GM21619 (cell line): ENCODE measurements around the gene CYP19A1.

Experiments used
- ATAC-seq: cut with Tn5 transposase; IDR thresholded peaks from one replicate; pipeline ENCODE4 v1.9.1; 2021; ENCODE audit not compliant: unreplicated experiment

Gene CYP19A1

DNA sequence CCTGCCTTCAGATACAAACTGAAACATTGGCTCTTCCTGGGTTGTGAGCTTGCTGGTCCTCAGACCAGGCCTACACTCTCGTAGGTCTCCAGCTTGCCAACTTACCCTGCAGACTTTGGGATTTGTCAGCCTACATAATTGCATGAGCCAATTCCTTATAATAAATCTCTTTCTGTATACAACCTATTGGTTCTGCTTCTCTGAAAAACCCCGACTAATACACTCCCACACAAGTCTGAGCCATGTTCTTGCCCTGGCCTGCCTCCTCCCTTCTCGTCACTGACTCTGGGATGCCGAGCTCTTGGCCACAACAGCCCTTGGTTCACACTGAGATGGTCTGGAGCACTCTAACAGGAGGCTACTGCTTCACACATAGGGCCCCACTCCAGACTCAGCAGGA, 9.5 kb downstream of the CYP19A1 start:
- ATAC-seq, result no peak

DNA sequence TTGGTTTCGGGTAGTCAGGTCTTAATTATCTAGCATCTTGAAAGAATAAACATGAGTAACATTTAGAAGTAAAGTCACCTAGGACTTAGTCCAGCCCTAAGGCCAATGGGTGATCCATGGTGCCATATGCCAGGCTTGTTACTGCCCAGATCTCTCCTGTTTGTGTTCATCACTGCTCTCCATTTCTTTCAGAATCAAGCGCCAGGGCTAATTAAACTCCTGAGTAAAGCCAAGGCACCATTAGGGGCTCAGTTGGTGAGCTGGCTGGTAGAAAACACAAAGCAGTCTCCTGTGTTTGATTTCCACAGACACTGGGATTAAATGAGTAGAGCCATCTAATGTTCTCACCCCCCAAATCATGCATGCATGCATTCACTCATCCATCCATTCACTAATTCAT, 11.3 kb downstream of the CYP19A1 start:
- ATAC-seq, result no peak

DNA sequence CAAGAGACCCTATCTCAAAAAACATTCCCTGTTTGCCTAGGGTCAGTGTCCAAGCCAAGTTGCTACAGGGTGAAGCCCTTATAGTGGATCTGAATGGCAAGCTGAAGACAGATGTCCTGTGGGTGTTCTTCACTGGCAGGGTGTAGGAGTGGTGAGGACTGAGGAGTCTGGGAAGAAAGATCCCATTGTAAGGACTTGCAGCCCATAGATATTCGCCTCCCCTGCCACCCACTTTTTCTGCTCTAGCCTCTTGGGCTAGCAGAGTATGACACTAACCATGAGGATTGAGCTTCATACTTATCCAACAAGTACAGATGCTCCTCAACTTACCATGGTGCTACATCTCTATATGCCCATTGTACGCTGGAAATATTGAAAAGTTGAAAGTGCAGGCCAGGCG, 13.2 kb downstream of the CYP19A1 start:
- ATAC-seq, result no peak

DNA sequence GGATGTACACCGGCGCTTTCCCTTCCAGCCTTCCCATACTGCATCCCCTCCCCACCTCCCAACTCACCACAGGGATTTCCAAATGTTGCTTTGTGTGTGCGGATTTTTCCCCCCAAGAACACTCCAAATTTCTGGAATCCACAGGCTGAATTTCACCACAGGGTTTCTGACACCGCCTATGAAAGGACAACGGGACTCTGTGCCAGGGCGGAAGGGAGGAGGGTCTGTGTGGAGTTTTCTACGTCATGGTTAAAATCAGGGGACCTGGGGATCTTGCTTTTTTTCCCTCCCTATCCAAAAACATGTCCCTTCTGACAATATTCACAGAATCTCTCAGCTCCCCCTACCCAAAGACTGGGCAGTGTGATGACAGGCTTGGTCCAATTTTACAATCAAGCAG, 14.6 kb downstream of the CYP19A1 start:
- ATAC-seq, result no peak

DNA sequence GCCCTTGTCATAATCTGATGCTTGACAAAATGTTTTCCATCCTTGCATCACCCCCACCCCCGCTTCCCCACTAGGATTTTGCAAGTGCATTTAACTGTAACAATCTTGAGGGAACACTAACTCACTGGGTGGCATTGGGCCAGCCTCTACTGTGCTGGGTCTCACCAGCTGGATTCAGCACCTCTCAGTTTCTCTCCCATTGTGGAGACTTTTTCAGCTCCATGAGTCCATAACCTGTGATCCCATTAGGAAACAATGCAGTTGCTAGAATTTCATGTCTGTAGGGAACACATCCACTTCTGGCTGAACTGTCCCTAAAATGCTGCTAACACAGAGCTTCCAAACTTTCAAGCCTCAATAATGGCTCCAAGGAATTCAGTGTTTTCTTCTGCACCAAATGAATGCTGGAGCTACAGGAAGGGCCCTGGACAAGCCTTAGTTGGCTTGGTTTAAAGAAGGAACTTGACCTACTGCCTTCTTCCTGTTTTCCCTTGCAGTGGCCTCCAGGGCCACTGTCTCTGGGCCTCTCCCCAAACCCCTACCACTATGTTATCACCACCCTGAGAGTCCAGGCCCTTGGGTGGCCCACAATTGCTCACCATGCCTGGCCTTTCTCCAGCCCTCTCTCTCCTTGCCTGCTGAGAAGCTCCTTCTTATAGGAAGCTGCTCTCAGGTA, 15.6 kb downstream of the CYP19A1 start:
- no peak for ATAC-seq

DNA sequence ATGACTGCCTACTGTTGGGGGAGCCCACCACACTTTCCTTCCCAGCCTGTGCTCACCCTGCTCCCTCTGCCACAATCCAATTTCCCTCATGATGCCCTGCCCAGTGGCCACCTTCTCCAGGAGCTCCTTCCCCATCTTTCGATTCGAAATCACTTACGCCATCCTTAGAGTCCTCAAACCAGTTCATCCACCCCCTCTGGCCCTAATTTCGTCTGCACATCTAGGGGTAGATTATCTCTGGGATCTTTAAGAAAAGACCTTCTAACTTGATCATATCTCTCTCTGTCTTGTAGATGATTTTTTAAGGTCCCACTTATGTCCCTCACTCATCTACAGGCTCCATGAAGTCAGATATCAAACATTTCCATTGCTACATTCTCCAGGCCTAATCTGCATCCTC, 17.1 kb downstream of the CYP19A1 start:
- ATAC-seq, result no peak

DNA sequence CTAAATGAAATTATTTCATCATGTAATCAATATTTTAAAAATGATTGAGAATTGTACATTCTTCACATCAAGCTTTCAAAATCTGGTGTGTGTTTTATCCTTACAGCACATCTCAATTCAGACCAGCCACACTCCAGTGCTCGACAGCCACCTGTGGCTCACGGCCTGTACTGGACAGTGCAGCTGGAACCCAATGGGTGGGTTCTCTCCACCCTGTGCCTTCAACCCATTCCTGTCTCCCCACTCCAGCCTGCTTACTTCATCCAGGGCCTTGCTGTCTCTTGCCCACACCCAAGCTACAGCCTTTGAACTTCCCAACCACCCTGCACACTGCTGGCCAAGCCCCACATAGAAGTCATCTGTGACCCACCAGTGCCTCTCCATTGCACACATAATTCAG, 17.6 kb downstream of the CYP19A1 start:
- no peak for ATAC-seq

DNA sequence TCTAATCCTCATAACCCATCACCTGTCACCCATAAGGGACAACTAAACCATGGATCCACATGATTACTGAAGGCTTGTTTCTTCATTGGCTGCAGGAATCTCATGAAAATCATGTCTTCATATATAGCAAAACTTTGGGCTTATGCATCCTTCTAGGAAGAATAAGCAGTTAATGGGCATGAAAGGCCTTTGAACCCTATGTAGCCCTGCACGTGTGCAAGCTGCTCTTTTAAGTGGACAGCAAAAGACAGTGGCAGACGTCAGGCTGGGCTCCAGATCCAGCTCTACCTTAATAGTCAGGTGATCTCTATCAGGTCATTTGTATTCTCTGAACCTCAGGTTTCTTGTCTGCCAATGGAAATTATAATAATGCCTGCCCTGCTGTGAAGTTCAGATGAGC, 18.9 kb downstream of the CYP19A1 start:
- ATAC-seq, result no peak

DNA sequence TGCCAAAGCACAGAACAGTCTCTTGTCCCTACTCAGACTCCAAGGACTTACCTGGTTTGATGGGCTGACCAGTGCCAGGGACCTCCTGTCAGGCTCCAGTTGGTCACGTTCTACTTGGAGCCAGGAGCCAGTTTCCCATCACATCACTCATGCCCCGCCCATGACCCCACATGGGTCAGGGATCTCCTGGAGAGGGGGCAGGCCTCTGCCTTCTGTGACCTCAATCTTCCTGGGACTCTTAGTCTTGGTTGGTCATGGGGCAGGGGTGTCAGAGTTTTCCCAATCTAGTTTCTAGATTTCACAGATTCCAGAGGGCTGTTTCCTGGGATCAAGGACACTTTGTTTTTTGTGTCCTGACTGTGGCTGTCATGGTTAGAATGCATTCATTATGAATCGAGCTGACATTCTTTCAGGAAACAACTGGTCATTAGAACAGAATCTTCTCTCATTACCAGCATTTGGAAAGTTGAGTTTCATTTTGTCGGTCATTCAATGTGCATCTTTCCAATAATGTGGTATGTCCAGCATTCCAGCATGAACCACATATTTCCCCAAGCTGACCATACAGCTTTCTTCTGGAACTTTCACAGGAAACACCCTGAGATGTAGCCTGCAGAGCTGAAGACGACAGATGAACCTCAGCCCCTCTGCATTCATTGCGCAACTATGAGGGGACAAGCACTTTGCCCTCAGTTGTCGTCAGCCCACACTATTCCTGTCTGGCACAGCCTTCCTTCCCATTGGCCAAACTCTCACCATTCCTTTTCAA, 19.8 kb downstream of the CYP19A1 start:
- no peak for ATAC-seq

DNA sequence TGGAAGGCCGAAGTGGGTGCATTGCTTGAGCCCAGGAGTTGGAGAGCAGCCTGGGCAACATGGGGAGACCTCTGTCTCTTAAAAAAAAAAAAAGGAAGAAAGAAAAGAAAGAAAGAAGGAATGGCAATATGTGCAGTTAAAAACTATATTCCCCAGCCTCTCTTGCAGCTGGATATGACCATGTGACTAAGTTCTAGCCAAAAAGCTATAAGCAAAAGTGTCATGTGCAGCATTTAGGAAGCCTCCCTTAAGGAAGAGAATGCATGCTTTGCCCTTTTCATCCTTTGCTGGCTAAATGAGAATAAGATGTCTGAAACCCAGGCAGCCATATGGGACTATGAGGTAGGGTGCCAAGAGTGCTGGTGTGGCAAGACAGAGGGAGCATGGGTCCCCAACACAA, 21.8 kb downstream of the CYP19A1 start:
- no peak for ATAC-seq

DNA sequence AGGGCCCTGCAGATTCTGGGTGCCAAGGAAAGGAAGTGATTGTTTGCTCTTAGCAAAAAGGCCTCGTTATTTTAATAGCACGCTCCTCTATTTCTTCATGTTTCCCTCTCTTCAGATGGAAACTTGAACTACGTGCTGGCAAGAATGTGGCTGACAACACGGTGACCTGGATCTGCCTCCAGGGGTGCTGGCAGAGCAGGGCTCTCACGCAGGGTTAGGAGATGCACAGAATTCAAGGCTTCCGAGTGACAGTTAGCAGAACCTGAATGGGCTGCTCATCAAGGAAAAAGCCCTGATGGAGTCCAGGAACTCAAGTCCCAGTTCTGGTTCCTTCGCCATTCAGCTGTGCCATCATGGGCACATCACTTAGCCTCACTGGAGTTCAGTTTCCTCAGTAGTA, 22.7 kb downstream of the CYP19A1 start:
- ATAC-seq, result no peak

DNA sequence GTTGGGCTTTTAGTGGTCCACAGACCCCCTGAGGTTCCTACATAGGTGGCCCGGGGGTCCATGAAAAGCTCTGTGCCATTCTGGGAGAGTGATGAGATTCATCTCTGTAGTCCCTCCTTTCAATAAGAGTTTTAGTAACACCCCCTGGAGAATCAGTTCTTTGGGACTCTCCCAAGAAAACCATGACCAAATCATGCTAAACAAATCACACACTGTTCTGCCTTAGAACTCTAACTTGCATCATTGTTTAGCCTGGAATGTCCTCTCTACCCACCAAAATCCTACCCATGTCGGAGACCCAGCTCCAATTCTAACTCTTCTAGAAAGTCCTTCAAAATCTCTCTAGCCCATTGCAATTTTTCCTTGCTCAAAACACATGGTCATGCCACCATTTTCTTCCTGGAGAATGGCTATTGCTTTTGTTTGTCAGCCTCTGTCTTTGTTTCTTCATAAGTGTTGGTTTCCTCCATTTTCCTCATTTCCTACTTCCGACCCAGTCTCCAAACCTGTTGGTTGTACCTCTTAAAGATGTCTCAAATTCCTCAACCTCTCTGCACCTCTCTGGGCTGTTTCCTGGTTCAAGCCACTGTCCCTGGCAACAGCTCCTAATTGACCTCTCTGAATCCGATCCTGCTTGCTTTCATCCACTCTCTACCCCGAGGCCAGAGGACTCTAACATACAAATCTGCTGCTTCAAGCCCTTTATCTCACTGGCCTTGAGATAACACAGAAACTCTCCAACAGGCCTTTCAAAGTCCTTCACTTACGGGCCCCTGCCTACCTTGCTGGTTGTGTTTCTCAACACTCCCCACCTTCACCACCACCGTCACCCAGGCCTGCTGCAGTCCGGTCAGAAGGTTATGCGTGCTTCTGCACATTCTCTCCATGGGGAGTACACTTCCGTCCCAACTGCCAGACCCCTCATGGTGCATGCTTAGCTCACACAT, 23.7 kb downstream of the CYP19A1 start:
- ATAC-seq, result no peak

DNA sequence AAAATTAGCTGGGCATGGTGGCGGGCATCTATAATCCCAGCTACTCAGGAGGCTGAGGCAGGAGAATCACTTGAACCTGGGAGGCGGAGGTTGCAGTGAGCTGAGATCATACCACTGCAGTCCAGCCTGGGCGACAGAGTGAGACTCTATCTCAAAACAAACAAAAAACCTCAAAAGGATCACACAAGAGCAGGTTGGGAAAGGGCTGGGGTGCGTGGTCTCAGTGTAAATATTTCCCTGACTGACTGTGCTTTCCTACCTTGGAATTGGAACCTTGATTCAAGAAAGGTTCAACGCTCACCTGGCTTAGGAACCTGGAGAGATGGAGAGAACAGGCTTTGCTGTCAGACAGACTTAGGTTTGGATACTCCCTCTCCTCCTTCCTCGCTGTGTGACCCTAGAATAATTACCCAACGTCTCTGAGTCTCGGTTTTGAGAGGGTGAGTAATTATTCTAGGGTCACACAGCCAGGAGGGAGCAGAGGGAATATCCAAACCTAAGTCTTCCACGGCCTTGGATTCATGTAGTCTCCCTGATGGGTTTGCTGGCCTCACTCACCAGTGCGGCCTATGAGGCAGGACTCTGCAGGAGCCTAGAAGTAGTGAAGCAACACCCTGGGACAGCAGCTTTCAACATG, 24.6 kb downstream of the CYP19A1 start:
- no peak for ATAC-seq

DNA sequence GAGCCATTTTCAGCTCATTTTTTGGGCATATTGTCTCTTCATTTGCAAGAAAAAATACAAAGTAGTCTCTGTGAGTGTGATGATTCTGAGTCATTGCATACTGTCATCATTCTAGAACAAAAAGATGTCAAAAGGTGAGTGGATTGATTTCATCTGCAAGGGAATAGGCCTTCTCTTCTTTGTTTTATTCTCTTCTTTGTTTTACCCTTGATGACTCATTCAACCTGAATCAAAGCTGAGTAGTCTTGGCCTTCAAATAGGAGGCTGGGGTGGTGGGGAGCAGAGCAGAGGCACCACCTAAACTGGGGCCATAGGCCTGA, 25.4 kb downstream of the CYP19A1 start:
- ATAC-seq, result no peak

DNA sequence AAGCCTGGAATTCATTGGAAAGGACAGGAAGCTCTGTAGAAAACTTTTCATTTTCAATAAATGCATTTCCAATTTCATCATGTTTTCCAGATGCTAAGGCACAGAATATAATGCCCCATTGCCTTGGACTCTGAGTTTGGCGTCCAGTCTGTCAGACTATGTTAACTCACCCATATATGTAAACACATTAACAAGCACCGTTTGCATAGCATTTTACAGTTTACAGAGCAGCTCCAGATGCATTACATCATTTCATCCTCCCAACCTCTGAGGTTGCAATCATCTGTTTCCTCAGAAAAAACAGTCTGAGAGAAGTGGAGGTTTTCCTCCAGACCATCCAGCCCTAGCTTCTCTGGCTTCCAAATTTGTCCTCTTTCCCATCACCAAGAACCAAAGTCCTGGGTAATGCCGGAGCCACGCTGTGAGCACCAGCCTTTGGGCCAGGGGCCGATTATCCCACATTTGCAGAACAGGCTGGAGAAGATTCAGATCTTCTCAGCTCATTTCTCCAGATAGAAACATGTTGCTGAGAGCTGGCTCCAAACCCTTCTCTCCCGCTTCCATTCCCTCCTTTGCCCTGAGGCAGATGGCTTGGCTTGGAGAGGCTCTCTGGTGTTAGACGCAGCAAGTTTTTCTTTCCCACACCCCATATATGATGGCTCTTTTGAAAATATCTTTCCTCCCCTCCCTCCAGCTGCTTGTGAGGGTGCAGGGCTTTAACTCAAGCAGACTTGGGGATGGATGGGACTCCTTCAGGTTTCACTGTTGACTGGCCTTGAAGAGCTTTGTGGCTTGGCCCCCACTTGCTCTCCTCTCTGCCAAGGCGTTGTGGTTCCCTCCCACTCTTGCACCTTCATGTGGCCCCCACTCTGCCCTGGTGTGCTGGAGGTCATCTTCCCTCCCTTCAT, 26.0 kb downstream of the CYP19A1 start:
- no peak for ATAC-seq

DNA sequence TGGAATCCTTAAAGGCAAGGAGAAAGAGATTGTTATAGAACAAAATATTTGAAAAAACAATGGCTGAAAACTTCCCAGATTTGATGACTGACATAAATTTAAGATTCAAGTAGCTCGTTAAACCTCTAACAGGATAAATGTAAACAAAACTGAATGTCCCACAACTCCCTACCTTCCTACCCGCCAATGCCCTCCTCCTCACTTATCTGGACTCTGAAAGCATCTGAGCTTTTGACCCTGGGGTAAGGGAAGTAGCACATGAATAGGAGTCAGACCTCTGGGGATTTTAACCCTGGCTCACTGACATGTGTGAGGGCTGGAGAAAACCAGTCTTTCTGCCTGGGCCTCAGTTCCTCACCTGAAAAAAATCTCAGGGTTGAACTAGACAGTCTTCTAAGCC, 26.9 kb downstream of the CYP19A1 start:
- ATAC-seq, result no peak

DNA sequence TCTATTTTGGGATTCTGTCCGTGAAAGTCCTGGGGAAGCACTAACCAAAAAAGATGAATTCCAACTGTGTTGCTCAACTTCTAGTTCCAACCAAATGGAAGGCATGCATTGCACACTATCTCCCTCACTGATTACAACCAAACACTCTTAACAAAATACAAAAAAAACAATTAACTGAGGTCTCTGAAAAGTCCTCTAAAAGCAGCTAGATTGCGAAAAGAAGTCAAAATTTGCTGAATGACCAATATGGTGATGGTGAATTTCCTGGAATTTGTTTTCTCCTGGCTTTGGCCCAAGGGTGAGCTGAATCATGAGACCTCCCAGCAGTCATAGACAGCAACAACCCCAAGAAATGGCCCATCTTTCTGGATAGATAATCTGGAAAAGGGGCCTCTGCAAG, 28.3 kb downstream of the CYP19A1 start:
- no peak for ATAC-seq

DNA sequence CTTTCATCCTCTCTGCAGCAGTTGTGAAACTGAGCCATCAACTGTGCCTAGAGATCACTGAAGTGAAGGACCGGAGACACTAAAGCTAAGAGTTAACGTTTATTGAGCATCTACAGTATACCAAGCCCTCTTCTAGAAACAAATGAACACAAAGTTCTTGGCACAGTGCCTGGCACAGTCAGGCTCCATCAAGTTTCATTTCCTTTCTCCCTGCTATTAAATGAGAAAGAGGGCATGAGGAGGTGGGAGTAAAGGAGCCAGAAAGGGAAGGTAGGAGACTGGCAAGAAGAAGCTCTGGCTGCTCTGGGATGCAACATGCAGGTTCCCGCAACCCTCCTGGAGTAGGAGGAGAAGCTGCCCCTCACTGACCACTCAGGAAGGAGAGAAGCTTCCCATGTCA, 30.6 kb downstream of the CYP19A1 start:
- no peak for ATAC-seq

DNA sequence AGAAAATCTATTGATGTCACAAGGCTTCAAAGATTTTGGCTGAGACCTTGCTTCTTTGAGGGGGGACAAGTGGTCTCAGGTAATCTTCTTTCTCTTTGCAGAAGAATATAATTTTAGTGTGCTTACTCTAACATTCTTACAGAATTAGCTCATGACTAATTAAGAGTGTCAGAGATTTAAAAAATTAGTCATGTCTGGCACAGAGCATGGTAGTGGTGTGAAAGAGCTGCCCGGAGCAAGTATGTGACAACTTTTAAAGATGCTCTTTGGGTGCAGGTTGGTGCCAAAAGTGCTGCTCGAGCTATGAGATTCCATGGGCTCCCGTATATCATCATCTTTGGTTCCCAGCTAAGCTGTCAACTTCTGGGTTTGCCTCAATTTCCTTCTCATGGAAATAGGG, 31.1 kb downstream of the CYP19A1 start:
- no peak for ATAC-seq

DNA sequence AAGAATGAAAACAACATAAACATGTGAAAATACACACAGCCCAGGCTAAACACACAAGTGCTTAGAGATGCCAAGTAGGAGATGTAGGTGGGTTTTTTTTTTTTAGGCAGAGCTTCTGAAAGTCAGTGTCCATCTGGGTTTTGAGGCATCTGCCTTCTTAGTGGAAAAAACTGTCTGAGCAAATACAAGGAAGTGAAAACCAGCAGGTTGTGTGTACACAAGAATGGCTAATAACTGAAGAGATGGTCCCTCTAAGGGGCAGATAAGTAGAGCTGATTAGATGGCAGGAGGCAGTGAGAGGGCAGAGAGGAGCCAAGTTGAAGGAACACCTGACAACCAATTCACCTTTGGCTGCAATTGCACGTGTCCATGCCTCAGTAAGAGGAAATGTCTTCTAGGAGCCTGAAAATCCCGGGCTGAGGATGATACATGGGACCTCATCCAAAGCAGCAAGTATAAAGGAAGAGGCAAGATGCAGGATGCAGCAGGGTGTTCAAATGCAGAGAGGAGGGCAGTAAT, 34.9 kb downstream of the CYP19A1 start:
- ATAC-seq, result no peak
